SK-N-SH treated with all-trans-retinoic acid at 6 μM for 48 hours (cell line): Measurements from ENCODE around the gene PEAR1.
A peak's percentile ranks its signal among the peaks of the same experiment; 100 is the strongest.

Source experiments
- ATAC-seq: fragments of 200-7000 bp; cut with Tn5 transposase; 3 replicates; pipeline ENCODE4 v1.9.1; 2020; ENCODE audit warnings: mild to moderate bottlenecking, moderate library complexity
- ARNTL ChIP-seq: fragments of 450-650 bp; formaldehyde crosslinking; IDR thresholded peaks from 2 replicates; pipeline ENCODE4 v1.5.0; 2020; ENCODE audit warnings: low read depth, mild to moderate bottlenecking, moderate library complexity, borderline replicate concordance
- BACH2 ChIP-seq: fragments of 250-450 bp; sonication (Bioruptor Pico); IDR thresholded peaks from 2 replicates; pipeline ENCODE4 v1.9.0; 2021; ENCODE audit warnings: mild to moderate bottlenecking, borderline replicate concordance
- CSDC2 ChIP-seq: fragments of 250-450 bp; sonication (Bioruptor Pico); IDR thresholded peaks from 2 replicates; pipeline ENCODE4 v1.5.0; 2020; ENCODE audit warnings: mild to moderate bottlenecking, moderate library complexity
- ESRRG ChIP-seq: fragments of 250-450 bp; sonication (Bioruptor Pico); IDR thresholded peaks from 2 replicates; pipeline ENCODE4 v1.6.1; 2021; ENCODE audit warnings: mild to moderate bottlenecking
- GLIS3 ChIP-seq: fragments of 250-450 bp; sonication (Bioruptor Pico); IDR thresholded peaks from 2 replicates; pipeline ENCODE4 v1.5.0; 2020; ENCODE audit warnings: mild to moderate bottlenecking, moderate library complexity
- ISL1 ChIP-seq: fragments of 250-450 bp; sonication (Bioruptor Pico); IDR thresholded peaks from 2 replicates; pipeline ENCODE4 v2.1.2; 2022; ENCODE audit warnings: mild to moderate bottlenecking, moderate library complexity
- OSR1 ChIP-seq: fragments of 250-450 bp; sonication (Bioruptor Pico); IDR thresholded peaks from 2 replicates; pipeline ENCODE4 v1.8.0; 2022; ENCODE audit warnings: moderate library complexity, mild to moderate bottlenecking, inconsistent platforms
- PATZ1 ChIP-seq: fragments of 250-450 bp; sonication (Bioruptor Pico); IDR thresholded peaks from 2 replicates; pipeline ENCODE4 v1.8.0; 2020; ENCODE audit warnings: mild to moderate bottlenecking, moderate library complexity, borderline replicate concordance
- POU6F1 ChIP-seq: fragments of 250-450 bp; sonication (Bioruptor Pico); IDR thresholded peaks from 2 replicates; pipeline ENCODE4 v1.8.0; 2021; ENCODE audit warnings: low read depth, mild to moderate bottlenecking, moderate library complexity, borderline replicate concordance
- PPARA ChIP-seq: fragments of 250-450 bp; sonication (Bioruptor Pico); IDR thresholded peaks from 2 replicates; pipeline ENCODE4 v1.5.0; 2020; ENCODE audit warnings: mild to moderate bottlenecking, borderline replicate concordance
- RARB ChIP-seq: fragments of 250-450 bp; sonication (Bioruptor Pico); IDR thresholded peaks from 2 replicates; pipeline ENCODE4 v1.8.0; 2021; ENCODE audit warnings: mild to moderate bottlenecking, moderate library complexity
- SNAI2 ChIP-seq: fragments of 250-450 bp; sonication (Bioruptor Pico); IDR thresholded peaks from 2 replicates; pipeline ENCODE4 v1.5.0; 2020; ENCODE audit warnings: mild to moderate bottlenecking, moderate library complexity
- TCF4 ChIP-seq: fragments of 250-450 bp; sonication (Bioruptor Pico); IDR thresholded peaks from 2 replicates; pipeline ENCODE4 v1.8.0; 2021; ENCODE audit warnings: mild to moderate bottlenecking, moderate library complexity, borderline replicate concordance
- TOX ChIP-seq: fragments of 250-450 bp; sonication (Bioruptor Pico); IDR thresholded peaks from 2 replicates; pipeline ENCODE4 v1.8.0; 2021; ENCODE audit warnings: mild to moderate bottlenecking, moderate library complexity, borderline replicate concordance
- TSHZ2 ChIP-seq: fragments of 250-450 bp; sonication (Bioruptor Pico); IDR thresholded peaks from 2 replicates; pipeline ENCODE4 v1.5.0; 2020; ENCODE audit warnings: mild to moderate bottlenecking, moderate library complexity
- ZC3H10 ChIP-seq: fragments of 250-450 bp; sonication (Bioruptor Pico); IDR thresholded peaks from 2 replicates; pipeline ENCODE4 v1.5.1; 2021; ENCODE audit warnings: mild to moderate bottlenecking, moderate library complexity
- ZFP3 ChIP-seq: fragments of 250-450 bp; sonication (Bioruptor Pico); IDR thresholded peaks from 2 replicates; pipeline ENCODE4 v1.5.0; 2020; ENCODE audit warnings: mild to moderate bottlenecking, moderate library complexity
- ZNF565 ChIP-seq: fragments of 450-650 bp; formaldehyde crosslinking; conservative IDR thresholded peaks from 2 replicates; pipeline ENCODE4 v1.5.0; 2020; ENCODE audit warnings: low read depth, mild to moderate bottlenecking, moderate library complexity
- ZNF70 ChIP-seq: fragments of 450-650 bp; formaldehyde crosslinking; IDR thresholded peaks from 2 replicates; pipeline ENCODE4 v1.5.0; 2020; ENCODE audit warnings: mild to moderate bottlenecking, moderate library complexity
- ZNF8 ChIP-seq: fragments of 450-650 bp; formaldehyde crosslinking; IDR thresholded peaks from 2 replicates; pipeline ENCODE4 v1.5.0; 2020; ENCODE audit warnings: mild to moderate bottlenecking, moderate library complexity
- TF ChIP-seq, protein P1 (sequence below): fragments of 250-450 bp; sonication (Bioruptor Pico); IDR thresholded peaks from 2 replicates; pipeline ENCODE4 v1.5.1; 2020; ENCODE audit warnings: low read depth, mild to moderate bottlenecking, moderate library complexity

Gene PEAR1

GRCh38 chr1:156887734-156888133 is 5.8 kb upstream of the PEAR1 start:
- TF ChIP-seq TCF4 (CRISPR knock-in tag) = no peak
- no peak for TF ChIP-seq PPARA (CRISPR knock-in tag)
- TF ChIP-seq ZNF565 (CRISPR knock-in tag) = no peak
- no peak for TF ChIP-seq GLIS3 (CRISPR knock-in tag)
- no peak for TF ChIP-seq ESRRG (CRISPR knock-in tag)
- TF ChIP-seq ZNF8 (CRISPR knock-in tag) = no peak
- no peak for TF ChIP-seq ZNF70 (CRISPR knock-in tag)
- TF ChIP-seq SNAI2 = no peak
- no peak for TF ChIP-seq RARB
- no peak for TF ChIP-seq TOX
- TF ChIP-seq, protein P1, sequence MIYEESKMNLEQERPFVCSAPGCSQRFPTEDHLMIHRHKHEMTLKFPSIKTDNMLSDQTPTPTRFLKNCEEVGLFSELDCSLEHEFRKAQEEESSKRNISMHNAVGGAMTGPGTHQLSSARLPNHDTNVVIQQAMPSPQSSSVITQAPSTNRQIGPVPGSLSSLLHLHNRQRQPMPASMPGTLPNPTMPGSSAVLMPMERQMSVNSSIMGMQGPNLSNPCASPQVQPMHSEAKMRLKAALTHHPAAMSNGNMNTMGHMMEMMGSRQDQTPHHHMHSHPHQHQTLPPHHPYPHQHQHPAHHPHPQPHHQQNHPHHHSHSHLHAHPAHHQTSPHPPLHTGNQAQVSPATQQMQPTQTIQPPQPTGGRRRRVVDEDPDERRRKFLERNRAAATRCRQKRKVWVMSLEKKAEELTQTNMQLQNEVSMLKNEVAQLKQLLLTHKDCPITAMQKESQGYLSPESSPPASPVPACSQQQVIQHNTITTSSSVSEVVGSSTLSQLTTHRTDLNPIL = no peak
- TF ChIP-seq ZFP3 = no peak
- no peak for TF ChIP-seq ISL1
- no peak for TF ChIP-seq TSHZ2 (CRISPR knock-in tag)
- ATAC-seq = no peak

GRCh38 chr1:156889802-156890580 is 3.5 kb upstream of the PEAR1 start:
- peak; percentile 74 for ATAC-seq
- TF ChIP-seq TCF4 (CRISPR knock-in tag) (no peak), ZC3H10 (CRISPR knock-in tag) (no peak), ZNF565 (CRISPR knock-in tag) (no peak), ZNF70 (CRISPR knock-in tag) (no peak), ARNTL (CRISPR knock-in tag) (no peak), TSHZ2 (CRISPR knock-in tag) (no peak), BACH2 (CRISPR knock-in tag) (no peak), CSDC2 (no peak), RARB (no peak), PATZ1 (no peak), TOX (no peak), OSR1 (CRISPR knock-in tag) (no peak), GLIS3 (CRISPR knock-in tag) (no peak), ISL1 (no peak), POU6F1 (CRISPR knock-in tag) (no peak), SNAI2 (no peak)
- TF ChIP-seq, protein P1 = no peak
